Liver (tissue), 3 donors: ENCODE results near the gene HIPK3.

Source experiments
- CTCF ChIP-seq: fragments of 150-350 bp; IDR thresholded peaks from 2 replicates; pipeline ENCODE4 v1.5.1; 2017; ENCODE audit warnings: improper control_type of control experiment, low read depth, low read length; ENCODE audit not compliant: missing input control
- EGR1 ChIP-seq, 2 donors: IDR thresholded peaks; 2 replicates each; pipeline ENCODE4 v1.6.1; 2016 to 2018; ENCODE audit warnings: antibody characterized with exemption in 2 of 2, low read depth in 2 of 2
- FOXA1 ChIP-seq: IDR thresholded peaks from 2 replicates; pipeline ENCODE4 v1.6.1; 2016; ENCODE audit warnings: antibody characterized with exemption
- GABPA ChIP-seq, 2 donors: IDR thresholded peaks in 1 of 2; conservative IDR thresholded peaks in 1 of 2; 2 replicates each; pipeline ENCODE4 v1.6.1; 2016; ENCODE audit warnings: antibody characterized with exemption in 2 of 2, mild to moderate bottlenecking in 1 of 2, moderate library complexity in 1 of 2
- HNF4A ChIP-seq, 2 donors: conservative IDR thresholded peaks; 2 replicates each; pipeline ENCODE4 v1.6.1; 2016; ENCODE audit warnings: antibody characterized with exemption in 2 of 2, mild to moderate bottlenecking in 2 of 2
- HNF4G ChIP-seq: IDR thresholded peaks from 2 replicates; pipeline ENCODE4 v1.6.1; 2016; ENCODE audit warnings: antibody characterized with exemption
- RAD21 ChIP-seq, 2 donors: IDR thresholded peaks; 2 replicates each; pipeline ENCODE4 v1.6.1; 2016; ENCODE audit warnings: antibody characterized with exemption in 2 of 2, mild to moderate bottlenecking in 2 of 2
- SP1 ChIP-seq: IDR thresholded peaks from 2 replicates; pipeline ENCODE4 v1.6.1; 2018; ENCODE audit warnings: antibody characterized with exemption, mild to moderate bottlenecking
- TAF1 ChIP-seq: conservative IDR thresholded peaks from 2 replicates; pipeline ENCODE4 v1.6.1; 2016; ENCODE audit warnings: antibody characterized with exemption, mild to moderate bottlenecking
- YY1 ChIP-seq: IDR thresholded peaks from 2 replicates; pipeline ENCODE4 v1.6.1; 2016; ENCODE audit warnings: antibody characterized with exemption, mild to moderate bottlenecking
- TF ChIP-seq, protein P1 (sequence below): IDR thresholded peaks from 2 replicates; pipeline ENCODE4 v1.6.1; 2016; ENCODE audit warnings: antibody characterized with exemption
- TF ChIP-seq, protein P2 (sequence below): IDR thresholded peaks from 2 replicates; pipeline ENCODE4 v1.6.1; 2016; ENCODE audit warnings: antibody characterized with exemption, mild to moderate bottlenecking
- donor health status: healthy.
- donor health status: healthy.

GRCh38 chr11:33211580-33211979 is 45.6 kb upstream of the HIPK3 start:
- TF ChIP-seq CTCF: no peak
- TF ChIP-seq, protein P1, sequence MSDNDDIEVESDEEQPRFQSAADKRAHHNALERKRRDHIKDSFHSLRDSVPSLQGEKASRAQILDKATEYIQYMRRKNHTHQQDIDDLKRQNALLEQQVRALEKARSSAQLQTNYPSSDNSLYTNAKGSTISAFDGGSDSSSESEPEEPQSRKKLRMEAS: no peak
- no peak for TF ChIP-seq TAF1
- TF ChIP-seq FOXA1: no peak
- no peak for TF ChIP-seq GABPA (IDR thresholded peaks at IDR 0.05 in 1 of 2, conservative IDR thresholded peaks at IDR 0.05 in 1 of 2)
- no peak for TF ChIP-seq RAD21 (IDR thresholded peaks at IDR 0.05)
- TF ChIP-seq, protein P2, sequence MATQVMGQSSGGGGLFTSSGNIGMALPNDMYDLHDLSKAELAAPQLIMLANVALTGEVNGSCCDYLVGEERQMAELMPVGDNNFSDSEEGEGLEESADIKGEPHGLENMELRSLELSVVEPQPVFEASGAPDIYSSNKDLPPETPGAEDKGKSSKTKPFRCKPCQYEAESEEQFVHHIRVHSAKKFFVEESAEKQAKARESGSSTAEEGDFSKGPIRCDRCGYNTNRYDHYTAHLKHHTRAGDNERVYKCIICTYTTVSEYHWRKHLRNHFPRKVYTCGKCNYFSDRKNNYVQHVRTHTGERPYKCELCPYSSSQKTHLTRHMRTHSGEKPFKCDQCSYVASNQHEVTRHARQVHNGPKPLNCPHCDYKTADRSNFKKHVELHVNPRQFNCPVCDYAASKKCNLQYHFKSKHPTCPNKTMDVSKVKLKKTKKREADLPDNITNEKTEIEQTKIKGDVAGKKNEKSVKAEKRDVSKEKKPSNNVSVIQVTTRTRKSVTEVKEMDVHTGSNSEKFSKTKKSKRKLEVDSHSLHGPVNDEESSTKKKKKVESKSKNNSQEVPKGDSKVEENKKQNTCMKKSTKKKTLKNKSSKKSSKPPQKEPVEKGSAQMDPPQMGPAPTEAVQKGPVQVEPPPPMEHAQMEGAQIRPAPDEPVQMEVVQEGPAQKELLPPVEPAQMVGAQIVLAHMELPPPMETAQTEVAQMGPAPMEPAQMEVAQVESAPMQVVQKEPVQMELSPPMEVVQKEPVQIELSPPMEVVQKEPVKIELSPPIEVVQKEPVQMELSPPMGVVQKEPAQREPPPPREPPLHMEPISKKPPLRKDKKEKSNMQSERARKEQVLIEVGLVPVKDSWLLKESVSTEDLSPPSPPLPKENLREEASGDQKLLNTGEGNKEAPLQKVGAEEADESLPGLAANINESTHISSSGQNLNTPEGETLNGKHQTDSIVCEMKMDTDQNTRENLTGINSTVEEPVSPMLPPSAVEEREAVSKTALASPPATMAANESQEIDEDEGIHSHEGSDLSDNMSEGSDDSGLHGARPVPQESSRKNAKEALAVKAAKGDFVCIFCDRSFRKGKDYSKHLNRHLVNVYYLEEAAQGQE: no peak
- TF ChIP-seq SP1: no peak
- TF ChIP-seq EGR1 (IDR thresholded peaks at IDR 0.05; ENCODE audit: low read depth in 2 of 2): no peak
- no peak for TF ChIP-seq YY1
- TF ChIP-seq HNF4A (conservative IDR thresholded peaks at IDR 0.05): no peak
- no peak for TF ChIP-seq HNF4G
